COLO668 (cell line): ENCODE data around the gene EIF3I.
"Not testable (repeated sequence)": the region's sequence is repeated elsewhere in the genome, so short reads cannot be mapped to it uniquely, and the experiment has no call there.

ENCODE experiments used
- DNase-seq: peaks from one replicate; lab custom pipeline; 2025; ENCODE audit not compliant: unreplicated experiment; lab: John Stamatoyannopoulos, UW

EIF3I gene

GRCh38 chr1:32231843-32232432 is 9.7 kb downstream of the EIF3I start:
- no peak for DNase-seq

- DNase-seq, result peak; percentile 41
These were observed 10.5 kb downstream of the EIF3I start for GRCh38 chr1:32232558-32233304.

- no peak for DNase-seq
These were observed 12.6 kb downstream of the EIF3I start for GRCh38 chr1:32234792-32235191.

- peak; percentile 78 for DNase-seq
These were observed 17.1 kb downstream of the EIF3I start for GRCh38 chr1:32239337-32239736.

GRCh38 chr1:32239790-32240139 is 17.6 kb downstream of the EIF3I start:
- DNase-seq, result peak; percentile 80

- peak; percentile 99 for DNase-seq
These were observed 18.1 kb downstream of the EIF3I start for GRCh38 chr1:32240140-32240951.

GRCh38 chr1:32241001-32241763 is 19.0 kb downstream of the EIF3I start:
- peak; percentile 97 for DNase-seq

GRCh38 chr1:32242341-32242851 is 20.2 kb downstream of the EIF3I start:
- DNase-seq, result peak; percentile 58

GRCh38 chr1:32246888-32247273 is 24.7 kb downstream of the EIF3I start, which contains the start of gene FAM167B:
Gene FAM167B (plus strand): TSS chr1:32247222. CDS start chr1:32247422, 200 bp downstream.
- no peak for DNase-seq

GRCh38 chr1:32247452-32247851 is 25.2 kb downstream of the EIF3I start:
- DNase-seq, result no peak

- DNase-seq, result peak; percentile 99
These were observed 26.0 kb downstream of the EIF3I start for GRCh38 chr1:32247983-32248889.

GRCh38 chr1:32249831-32250525 is 27.8 kb downstream of the EIF3I start:
- no peak for DNase-seq

- no peak for DNase-seq
These were observed 28.9 kb downstream of the EIF3I start, which contains the start of gene LCK for GRCh38 chr1:32250893-32251716. Gene LCK (plus strand): TSS chr1:32251265. CDS start chr1:32274330, 23,065 bp downstream.

GRCh38 chr1:32255072-32256071 is 33.2 kb downstream of the EIF3I start:
- no peak for DNase-seq

GRCh38 chr1:32256473-32257226 is 34.4 kb downstream of the EIF3I start:
- DNase-seq, result no peak

- no peak for DNase-seq
These were observed 35.0 kb downstream of the EIF3I start for GRCh38 chr1:32257227-32257508.

- not testable (repeated sequence) for DNase-seq
These were observed 41.0 kb downstream of the EIF3I start for GRCh38 chr1:32263236-32263593.
